ENCODE results near the gene EVL.

The EVL gene

DNA sequence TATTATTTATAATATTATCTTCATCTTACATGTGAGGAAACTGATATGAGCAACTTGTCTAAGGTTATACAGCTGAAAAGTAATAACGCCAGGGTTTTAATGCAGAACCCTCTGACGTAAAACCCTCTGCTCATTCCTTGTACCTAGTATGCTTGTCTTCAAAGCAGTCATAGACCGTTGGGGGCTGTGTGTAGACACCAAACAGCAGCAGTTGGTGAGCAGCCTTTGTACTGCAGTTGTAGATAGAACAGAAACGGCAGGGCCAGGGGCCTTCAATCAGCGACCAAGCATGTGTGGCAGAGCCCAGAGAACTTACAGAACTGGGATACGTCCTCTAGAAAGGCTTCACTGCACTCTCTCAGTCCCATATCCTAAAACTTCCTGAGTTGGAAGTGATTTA is 28.1 kb downstream of the EVL start:
- TF ChIP-seq GABPA (IDR thresholded peaks at IDR 0.05; ENCODE audit: low read depth) (no peak), SPI1 (IDR thresholded peaks at IDR 0.05; ENCODE audit: borderline replicate concordance, low read depth) (no peak), POLR2AphosphoS5 (IDR thresholded peaks at IDR 0.05; ENCODE audit: low read depth) (no peak)
- TF ChIP-seq, protein P1, sequence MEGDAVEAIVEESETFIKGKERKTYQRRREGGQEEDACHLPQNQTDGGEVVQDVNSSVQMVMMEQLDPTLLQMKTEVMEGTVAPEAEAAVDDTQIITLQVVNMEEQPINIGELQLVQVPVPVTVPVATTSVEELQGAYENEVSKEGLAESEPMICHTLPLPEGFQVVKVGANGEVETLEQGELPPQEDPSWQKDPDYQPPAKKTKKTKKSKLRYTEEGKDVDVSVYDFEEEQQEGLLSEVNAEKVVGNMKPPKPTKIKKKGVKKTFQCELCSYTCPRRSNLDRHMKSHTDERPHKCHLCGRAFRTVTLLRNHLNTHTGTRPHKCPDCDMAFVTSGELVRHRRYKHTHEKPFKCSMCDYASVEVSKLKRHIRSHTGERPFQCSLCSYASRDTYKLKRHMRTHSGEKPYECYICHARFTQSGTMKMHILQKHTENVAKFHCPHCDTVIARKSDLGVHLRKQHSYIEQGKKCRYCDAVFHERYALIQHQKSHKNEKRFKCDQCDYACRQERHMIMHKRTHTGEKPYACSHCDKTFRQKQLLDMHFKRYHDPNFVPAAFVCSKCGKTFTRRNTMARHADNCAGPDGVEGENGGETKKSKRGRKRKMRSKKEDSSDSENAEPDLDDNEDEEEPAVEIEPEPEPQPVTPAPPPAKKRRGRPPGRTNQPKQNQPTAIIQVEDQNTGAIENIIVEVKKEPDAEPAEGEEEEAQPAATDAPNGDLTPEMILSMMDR (IDR thresholded peaks at IDR 0.05; ENCODE audit: insufficient read depth, low read length): no peak
- TF ChIP-seq, protein P2, sequence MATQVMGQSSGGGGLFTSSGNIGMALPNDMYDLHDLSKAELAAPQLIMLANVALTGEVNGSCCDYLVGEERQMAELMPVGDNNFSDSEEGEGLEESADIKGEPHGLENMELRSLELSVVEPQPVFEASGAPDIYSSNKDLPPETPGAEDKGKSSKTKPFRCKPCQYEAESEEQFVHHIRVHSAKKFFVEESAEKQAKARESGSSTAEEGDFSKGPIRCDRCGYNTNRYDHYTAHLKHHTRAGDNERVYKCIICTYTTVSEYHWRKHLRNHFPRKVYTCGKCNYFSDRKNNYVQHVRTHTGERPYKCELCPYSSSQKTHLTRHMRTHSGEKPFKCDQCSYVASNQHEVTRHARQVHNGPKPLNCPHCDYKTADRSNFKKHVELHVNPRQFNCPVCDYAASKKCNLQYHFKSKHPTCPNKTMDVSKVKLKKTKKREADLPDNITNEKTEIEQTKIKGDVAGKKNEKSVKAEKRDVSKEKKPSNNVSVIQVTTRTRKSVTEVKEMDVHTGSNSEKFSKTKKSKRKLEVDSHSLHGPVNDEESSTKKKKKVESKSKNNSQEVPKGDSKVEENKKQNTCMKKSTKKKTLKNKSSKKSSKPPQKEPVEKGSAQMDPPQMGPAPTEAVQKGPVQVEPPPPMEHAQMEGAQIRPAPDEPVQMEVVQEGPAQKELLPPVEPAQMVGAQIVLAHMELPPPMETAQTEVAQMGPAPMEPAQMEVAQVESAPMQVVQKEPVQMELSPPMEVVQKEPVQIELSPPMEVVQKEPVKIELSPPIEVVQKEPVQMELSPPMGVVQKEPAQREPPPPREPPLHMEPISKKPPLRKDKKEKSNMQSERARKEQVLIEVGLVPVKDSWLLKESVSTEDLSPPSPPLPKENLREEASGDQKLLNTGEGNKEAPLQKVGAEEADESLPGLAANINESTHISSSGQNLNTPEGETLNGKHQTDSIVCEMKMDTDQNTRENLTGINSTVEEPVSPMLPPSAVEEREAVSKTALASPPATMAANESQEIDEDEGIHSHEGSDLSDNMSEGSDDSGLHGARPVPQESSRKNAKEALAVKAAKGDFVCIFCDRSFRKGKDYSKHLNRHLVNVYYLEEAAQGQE (IDR thresholded peaks at IDR 0.05; ENCODE audit: insufficient replicate concordance, low read depth): no peak
- no peak for DNase-seq (ENCODE audit: low read depth in 1 of 2, low spot score in 1 of 2)
- H3K4me3 ChIP-seq (replicated peaks; ENCODE audit: insufficient read depth, low read length): no peak overlapping the region
- no peaks in the 10 kb centered on the region for H3K27me3 ChIP-seq (ENCODE audit: insufficient read depth, poor library complexity, severe bottlenecking)
- H3K27ac ChIP-seq (replicated peaks): no peak overlapping the region

DNA sequence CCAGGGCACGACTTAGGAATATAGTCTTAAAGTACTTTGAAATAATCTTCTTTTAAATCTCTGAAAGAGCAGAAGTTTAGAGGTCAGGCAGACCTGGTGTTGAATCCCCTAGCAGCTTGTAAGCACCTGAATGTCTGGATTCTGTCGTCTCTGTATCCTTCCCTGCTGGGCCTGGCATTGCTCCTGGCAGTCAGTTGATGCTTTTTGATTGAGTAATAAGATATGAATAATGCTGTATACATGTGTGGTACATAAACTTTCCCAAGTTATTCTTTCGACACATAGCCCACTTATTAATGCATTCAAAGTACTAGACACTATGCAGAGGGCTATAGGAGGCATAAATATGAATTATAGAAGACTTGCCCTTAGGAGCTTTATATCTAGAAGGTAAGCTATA is 31.4 kb downstream of the EVL start:
- DNase-seq (ENCODE audit: low read depth in 1 of 2, low spot score in 1 of 2): no peak
- H3K4me3 ChIP-seq (replicated peaks; ENCODE audit: insufficient read depth, low read length): no peak overlapping the region
- no peak for TF ChIP-seq SPI1 (IDR thresholded peaks at IDR 0.05; ENCODE audit: borderline replicate concordance, low read depth)
- TF ChIP-seq POLR2AphosphoS5 (IDR thresholded peaks at IDR 0.05; ENCODE audit: low read depth): no peak
- no peak for TF ChIP-seq GABPA (IDR thresholded peaks at IDR 0.05; ENCODE audit: low read depth)
- TF ChIP-seq, protein P2 (IDR thresholded peaks at IDR 0.05; ENCODE audit: insufficient replicate concordance, low read depth): no peak
- TF ChIP-seq, protein P1 (IDR thresholded peaks at IDR 0.05; ENCODE audit: insufficient read depth, low read length): no peak
- no peak overlapping the region for H3K27ac ChIP-seq (replicated peaks)
- H3K27me3 ChIP-seq (ENCODE audit: insufficient read depth, poor library complexity, severe bottlenecking): no peaks in the 10 kb centered on the region

DNA sequence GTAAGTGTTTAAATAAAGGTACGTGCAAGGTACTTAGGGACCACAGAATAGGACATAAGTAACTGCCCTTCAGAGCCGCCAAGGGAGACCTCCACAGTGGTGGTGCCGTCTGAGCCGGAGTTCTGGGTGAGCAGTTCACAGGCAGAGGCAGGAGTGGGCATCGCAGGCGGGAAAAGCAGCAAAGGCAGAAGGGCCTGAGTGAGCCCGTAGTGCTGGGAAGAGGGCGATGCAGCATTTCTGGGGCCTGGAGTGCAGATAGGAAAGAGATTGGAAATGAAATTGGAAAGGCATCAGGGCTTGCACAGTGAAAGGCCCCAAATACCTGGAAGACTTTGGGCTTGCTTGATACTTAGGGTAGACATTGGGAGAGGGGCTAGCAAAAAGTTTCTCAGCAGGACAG is 32.9 kb downstream of the EVL start:
- Histone ChIP-seq H3K27ac (replicated peaks) (no peak overlapping the region), H3K27me3 (ENCODE audit: insufficient read depth, poor library complexity, severe bottlenecking) (no peaks in the 10 kb centered on the region), H3K4me3 (replicated peaks; ENCODE audit: insufficient read depth, low read length) (no peak overlapping the region)
- no peak for DNase-seq (ENCODE audit: low read depth in 1 of 2, low spot score in 1 of 2)
- TF ChIP-seq SPI1 (IDR thresholded peaks at IDR 0.05; ENCODE audit: borderline replicate concordance, low read depth) (no peak), GABPA (IDR thresholded peaks at IDR 0.05; ENCODE audit: low read depth) (no peak), POLR2AphosphoS5 (IDR thresholded peaks at IDR 0.05; ENCODE audit: low read depth) (no peak)
- TF ChIP-seq, protein P2 (IDR thresholded peaks at IDR 0.05; ENCODE audit: insufficient replicate concordance, low read depth): no peak
- TF ChIP-seq, protein P1 (IDR thresholded peaks at IDR 0.05; ENCODE audit: insufficient read depth, low read length): no peak

Measured in HL-60 (cell line).